OCI-M2 (cell line): Measurements from ENCODE around the gene MRPL20.
"Not testable (repeated sequence)": the region's sequence is repeated elsewhere in the genome, so short reads cannot be mapped to it uniquely, and the experiment has no call there.

Experiments used
- DNase-seq: peaks from one replicate; lab custom pipeline; 2025; ENCODE audit not compliant: unreplicated experiment; lab: John Stamatoyannopoulos, UW

Gene MRPL20

DNA sequence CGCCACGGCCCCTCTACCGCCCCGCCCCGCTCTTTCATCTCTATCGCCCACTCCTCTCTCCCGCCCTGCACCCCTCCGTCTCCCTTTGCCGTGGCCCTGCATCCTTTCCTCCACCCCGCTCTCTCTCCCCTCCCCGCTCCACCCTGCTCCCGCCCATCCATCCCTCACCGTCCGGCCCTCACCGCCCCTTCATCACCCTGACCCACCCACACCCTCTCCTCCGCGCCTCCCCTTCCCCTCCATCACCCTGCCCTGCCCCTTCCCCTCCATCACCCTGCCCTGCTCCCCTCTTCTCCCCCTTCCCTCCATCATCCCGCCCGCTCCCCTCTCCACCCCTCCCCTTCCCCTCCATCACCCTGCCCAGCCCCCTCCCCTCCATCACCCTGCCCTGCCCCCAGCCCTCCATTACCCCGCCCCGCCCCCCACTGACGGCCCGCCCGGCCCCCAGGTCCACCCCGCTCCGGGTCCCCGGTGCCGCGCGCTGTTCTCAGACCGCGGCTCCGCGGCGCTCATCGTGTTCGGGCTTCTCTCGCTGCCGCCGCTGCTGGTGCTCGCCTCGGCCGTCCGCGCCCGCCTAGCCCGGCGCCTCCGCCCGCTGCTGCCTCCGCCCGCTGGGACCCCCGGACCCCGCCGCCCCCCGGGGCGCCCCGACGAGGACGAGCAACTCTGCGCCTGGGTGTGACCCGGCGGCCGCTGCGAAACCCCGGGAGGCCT lies 20.2 kb upstream of the MRPL20 start:
- no peak for DNase-seq

DNA sequence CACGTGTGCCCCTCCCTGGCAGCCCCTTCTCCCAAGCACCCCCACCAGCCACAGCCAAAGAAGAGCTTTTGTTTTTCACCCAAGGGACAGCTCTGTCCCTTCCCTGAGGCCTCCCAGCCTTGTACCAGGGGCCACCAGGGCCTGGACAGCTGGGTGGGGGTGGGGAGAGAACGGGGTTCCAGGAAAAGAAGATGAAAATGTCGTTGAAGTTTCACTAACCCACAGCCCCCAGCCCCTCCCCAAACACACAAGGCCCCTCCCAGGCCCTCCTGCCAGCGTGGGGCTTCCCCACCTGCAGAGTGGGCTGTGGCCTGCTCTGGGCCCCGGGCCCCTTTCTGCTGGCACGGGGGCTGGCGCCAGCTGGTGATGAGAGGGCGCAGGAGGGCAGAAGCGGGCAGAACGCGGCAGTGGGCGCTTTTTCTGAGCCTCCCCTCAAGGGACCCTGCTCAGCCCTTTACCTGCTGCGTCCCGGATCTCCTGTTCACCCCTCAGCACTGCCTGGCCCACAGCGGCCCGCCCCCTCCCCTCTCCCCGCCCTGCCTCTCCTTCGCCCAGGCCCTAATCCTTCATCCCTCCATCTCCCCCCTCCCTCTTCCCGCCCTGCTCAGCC lies 19.5 kb upstream of the MRPL20 start:
- DNase-seq = no peak

DNA sequence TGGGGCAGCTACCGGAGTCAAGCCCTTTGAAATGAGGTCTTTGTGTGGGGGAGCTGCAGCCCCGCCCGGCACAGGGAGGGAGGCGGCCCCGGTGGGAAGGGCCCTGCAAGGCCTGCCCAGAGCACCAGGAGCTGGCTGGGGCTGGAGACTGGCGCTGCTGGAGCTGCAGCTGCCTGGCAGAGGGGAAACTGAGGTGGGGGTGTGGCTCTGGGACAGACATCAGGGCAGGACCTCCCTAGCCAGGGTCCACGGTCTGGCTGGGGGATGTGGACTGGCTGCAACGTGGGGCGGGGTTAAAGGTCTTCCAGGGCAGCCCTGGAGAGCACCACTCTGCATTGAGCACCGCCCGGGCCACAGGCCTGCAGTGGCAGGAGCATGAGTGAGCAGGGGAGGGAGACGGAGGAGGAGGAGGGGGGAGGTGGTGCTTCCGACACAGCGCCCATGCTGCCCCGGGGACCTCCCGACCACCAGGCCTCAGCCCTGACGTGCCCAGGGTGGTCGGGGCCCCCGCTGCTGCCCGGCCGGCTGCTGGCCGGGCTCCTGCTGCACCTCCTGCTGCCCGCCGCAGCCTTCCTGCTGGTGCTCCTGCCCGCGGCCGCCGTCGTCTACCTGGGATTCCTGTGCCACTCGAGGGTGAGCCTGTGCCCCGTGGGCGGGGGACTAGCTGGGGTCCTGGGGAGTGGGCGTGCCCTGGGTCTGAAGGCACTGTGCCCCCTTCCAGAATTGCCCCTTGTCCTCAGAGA lies 18.8 kb upstream of the MRPL20 start:
- DNase-seq = no peak

DNA sequence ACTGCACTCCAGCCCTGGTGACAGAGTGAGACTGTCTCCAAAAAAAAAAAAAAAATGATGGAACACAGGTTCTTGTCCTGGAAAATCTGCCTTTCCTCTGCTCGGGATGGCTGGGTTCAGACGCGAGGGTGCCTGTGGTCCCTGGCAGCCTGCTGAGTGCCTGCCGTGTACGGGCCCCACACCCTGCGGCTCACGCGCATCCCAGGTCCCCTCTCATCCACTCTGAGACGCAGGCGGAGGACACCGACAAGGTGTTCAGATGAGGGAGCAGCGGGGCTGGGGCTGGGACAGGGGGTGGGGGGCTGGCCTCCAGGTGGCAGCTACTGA lies 18.3 kb upstream of the MRPL20 start:
- no peak for DNase-seq

DNA sequence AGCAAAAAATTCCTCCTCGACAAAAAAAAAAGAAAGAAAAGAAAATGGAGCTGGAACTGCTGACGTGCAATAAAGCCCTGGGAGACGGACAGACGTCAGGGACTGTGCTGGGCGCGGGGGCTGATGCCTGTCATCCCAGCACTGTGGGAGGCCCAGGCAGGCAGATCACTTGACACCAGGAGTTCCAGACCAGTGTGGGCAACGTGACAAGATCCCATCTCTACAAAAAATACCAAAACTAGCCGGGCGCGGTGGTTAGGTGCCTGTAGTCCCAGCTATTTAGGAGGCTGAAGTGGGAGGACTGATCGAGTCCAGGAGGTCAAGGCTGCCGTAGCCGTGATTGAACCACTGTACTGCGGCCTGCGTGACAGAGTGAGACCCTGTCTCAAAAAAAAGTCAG lies 17.6 kb upstream of the MRPL20 start:
- no peak for DNase-seq

DNA sequence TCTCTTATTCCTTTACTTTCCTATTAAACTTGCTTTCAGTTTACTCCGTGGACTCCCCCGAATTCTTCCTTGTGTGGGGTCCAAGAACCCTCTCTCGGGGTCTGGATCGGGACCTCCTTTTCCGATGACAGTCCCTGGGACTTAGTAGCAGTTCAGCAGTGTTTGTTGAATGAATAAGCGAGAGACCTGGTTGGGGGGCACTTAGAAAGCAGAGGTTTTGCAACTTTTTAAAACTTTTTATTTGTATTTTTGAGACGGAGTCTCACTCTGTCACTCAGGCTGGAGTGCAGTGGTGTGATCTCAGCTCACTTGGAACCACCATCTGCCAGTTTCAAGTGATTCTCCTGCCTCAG lies 16.1 kb upstream of the MRPL20 start:
- no peak for DNase-seq

DNA sequence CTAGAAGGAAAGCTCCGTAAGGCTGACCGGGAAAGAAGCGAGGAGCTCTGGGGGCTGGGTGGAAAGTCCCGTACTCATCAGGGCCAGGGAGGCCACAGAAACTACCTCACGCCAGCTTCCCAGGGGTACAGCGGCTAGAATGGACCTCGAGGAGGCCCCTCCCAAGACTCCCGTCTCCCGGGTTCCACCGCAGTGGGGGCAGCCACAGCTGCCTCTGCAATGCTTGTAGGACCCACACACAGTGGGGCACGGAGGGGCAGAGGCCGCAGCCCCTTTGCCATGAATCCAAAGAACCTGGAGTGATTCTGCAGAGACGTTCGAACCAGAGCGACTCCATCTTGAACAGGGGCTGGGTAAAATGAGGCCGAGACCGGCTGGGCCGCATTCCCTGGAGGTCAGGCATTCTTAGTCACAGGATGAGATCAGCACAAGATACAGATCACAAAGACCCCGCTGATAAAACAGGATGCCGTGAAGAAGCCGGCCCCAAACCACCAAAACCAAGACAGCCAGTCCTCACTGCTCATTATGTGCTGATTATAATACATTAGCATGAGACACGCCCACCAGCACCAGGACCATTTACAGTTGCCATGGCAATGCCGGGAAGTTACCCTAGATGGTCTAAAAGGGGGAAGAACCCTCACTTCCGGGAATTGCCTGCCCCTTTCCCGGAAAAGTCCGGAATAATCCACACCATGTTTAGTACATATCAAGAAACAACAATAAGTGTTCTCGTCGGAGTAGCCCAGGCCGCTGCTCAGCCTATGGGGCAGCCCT lies 15.6 kb upstream of the MRPL20 start:
- no peak for DNase-seq

DNA sequence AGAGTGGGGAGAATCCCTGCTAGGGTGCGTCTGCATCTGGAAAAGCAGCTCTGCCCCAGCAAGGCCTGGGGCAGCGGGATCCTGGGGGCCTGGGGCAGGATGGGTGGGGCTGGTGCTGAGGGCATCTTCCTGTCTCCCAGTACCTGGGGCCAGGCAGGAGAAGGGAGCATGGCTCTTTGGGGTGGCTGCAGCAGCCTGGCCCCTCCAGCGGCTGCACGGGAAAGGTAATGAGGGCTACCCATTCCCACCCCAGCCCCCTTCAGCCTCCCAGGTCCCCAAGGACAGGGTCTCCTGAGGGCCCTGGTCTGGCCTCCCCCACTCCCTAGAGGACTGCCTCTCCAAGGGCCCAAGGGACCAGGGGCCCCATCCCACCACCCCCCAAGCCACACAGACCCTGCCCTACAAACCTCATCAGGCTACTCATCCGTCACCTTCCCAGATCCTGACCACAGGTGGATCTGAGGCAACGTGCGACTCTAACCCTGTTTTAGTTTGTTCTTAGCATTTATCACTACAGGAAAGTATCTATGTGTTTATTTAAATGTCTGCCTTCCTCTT lies 14.9 kb upstream of the MRPL20 start:
- DNase-seq = no peak

DNA sequence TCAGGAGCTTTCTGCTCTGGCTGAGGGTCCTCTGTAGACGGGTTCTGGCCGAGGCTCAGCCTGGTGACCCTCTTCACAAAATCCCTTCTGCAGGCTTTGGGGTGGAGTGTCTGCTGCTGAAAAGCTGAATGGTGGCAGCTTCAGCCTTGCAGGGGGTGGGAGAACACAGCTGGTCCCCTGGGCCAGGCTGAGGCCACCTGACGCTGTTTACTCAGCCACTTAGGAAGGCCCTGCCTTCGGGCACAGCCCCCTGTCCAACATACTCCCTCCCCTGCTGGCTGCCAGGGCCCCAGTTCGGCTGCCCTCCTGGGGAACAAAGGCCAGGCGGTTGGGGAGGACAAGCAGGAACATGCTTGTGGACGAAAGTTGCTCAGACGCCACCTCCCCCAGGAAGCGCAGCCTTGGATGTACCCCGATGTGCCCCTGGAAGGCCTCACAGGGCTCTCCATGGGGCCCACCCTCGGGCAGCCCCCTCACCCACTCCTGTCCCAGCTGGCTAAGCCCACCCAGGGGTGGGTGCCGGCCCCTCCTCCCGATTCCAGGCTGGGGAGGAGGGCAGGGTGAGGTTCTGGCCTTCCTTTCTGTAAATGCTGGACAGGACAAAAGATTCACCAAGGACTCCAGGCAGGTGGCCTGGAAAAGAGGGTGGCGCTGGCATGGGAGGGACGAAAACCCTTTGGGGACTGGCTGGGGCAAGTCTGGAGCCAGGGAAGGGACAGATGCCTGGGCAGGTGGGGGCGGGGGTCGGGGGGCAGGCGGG lies 14.2 kb upstream of the MRPL20 start, which contains the start of gene ANKRD65:
ANKRD65 (minus strand) TSS at position 130 of the 760 bp plus-strand sequence. CDS start 271 bp downstream, outside the sequence.
- no peak for DNase-seq

DNA sequence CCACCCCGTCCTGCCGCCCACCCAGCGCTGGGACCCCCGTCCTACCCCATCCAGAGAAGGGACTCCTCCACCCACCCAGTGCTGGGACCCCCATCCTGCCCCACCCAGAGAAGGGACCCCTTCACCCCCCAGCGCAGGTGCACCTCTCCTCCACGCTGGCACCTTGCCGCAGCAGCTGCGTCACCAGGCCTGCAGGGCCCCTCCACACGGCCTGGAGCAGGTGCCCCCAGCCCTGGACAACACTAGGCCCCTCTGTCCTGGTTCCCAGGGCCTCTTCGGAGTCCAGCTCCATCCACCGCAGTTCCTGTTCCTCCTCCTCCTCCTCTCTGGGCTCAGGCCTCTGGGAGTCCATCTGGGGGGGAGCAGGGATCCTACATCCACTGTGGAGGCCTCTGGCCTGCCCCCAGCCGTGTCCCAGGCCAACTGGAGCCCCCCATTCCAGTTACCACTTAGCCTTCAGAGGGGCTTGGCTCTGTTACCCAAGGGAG lies 13.6 kb upstream of the MRPL20 start:
- no peak for DNase-seq

DNA sequence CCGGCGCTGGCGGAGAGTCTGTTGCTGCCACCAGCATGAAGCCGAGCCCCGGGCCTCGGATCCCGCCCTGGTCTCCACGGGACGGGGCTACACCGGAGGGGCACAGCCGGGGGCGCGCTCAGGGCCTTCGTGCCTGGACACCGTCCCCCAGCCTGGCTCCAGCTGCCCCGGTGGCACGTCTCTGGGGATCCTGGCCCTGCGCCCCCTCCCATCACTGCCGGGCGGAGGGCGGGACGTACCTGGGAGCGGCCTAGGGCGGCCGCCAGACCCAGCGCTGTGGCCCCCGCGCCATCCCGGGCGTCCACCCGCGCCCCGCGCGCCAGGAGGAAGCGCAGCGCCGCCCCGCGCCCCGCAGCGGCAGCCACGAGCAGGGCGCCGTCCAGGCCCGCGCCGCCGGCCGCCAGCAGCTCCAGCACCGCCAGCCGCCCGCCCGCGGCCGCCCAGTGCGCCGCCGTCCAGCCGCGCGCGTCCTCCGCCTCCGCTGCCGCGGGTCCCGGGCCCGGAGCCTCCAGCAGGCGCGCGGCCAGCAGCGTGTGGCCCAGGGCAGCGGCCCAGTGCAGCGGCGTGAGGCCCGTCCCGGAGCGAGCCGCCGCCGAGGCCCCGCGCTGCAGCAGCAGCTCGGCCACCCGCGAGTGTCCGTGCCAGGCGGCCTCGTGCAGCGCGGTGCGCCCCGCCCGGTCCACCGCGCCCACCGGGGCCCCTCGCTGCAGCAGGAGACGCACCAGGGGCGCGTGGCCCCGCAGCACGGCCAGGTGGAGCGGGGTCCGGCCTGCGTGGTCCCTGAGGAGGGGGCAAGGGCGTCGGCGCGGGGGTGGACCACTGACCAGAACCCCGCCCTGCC lies 12.9 kb upstream of the MRPL20 start:
- no peak for DNase-seq

DNA sequence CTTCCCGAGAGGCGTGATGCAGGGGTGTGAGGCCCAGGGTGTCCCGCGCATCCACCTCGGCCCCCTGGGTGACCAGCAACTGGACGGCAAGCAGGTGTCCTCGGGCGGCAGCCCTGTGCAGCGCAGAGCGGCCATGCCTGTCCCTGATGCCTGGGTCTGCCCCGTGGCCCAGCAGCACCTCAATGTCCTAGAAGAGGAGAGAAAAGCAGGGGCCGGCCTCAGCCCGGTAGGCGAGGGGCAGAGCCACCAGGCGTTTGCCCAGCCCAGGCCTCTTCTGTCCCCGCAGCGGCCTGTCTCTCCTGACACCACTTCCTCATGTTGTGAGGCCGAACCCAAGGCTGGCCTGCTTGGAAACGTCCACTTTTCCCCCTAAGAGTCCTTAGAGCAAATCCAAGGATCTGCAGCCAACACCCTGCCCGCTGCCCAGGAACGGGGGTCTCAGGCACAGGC lies 12.3 kb upstream of the MRPL20 start:
- no peak for DNase-seq

DNA sequence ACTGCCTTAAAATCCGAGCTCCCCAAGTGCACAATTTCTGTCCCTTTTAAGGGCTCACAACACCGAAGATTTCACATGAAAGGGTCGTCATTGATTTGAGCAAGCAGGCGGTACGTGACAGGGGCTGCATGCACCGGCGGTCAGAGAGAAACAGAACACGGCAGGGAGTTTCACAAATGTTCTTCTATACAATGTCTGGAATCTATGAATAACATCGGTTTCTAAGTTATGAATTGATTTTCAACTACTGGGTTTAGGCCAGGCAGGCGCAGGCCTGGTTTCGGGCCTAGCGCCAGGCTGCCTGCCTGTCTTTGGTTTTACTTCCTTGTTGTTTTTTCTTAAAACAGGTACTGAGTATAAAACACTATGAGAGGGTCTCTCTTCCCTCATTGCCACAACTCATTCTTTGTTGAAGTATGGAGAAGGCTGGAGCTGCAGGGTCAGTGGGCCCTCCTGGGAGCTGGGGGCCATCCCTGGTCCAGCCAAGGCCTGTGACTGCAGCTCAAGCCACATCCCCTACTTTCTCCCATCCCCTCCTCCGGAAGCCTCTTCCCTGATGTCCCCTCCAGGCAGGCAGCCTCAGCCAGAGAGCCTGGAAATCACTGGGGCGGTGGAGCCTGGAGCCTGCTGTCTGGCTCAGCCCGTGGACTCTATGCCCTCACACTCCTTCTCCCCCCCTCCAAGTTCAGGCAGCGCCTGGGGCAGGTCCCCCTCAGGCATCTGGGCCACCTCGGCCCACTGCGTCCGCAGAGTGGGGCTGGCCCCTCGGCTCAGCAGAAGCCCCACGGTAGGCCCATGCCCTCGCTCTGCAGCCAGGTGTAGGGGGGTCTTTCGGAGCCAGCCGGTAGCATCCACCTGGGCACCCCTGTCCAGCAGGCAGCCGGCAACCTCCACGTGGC lies 11.6 kb upstream of the MRPL20 start:
- DNase-seq = no peak

DNA sequence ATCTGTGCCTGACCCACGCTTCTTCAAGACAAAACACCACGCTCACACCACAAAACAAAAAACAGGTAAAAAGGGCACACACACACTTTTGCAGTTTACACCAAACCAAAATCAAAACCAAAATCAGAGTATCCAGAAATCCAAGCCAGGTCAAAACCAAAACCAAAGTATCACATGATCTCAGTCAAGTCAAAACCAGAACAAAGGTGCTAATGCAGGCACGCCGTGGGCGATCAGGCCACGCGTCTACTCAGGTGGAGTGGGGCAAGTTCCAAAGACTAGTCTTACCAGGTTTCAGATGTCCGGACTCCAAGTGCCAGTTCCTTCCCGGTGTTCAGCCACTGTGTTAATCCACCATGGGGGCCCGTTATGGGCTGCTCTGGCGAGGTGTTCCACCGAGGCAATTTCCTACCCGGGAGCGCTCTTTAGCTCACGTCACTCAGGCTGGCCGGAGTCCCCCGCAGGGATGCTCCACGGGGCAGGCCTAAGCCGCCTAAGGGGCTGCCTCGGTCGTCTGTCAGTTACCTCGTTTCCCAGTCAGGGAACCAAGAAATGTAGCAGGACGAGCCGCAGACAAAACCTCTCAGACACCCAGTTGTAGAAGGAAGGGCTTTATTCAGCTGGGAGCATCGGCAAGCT lies 10.9 kb upstream of the MRPL20 start:
- not testable (repeated sequence) for DNase-seq

DNA sequence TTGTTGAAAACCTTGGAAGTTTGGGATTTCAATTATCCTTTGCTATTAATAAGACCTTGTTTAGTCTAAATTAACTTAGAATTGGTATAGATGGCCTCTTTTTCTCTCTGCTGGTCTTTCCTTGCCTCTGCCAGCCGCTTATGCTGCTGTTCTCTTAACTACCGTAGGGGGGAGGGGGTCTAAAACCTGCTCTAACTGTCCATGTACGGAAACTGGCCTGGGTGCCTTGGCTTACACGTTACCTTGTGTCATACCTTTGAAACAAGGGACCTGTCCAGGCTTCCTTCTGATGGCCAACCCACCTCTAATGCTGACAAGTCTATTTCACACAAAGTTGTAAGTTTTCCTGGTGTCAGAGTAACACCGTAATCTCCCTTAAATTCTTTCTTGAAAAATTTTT lies 10.3 kb upstream of the MRPL20 start:
- not testable (repeated sequence) for DNase-seq

DNA sequence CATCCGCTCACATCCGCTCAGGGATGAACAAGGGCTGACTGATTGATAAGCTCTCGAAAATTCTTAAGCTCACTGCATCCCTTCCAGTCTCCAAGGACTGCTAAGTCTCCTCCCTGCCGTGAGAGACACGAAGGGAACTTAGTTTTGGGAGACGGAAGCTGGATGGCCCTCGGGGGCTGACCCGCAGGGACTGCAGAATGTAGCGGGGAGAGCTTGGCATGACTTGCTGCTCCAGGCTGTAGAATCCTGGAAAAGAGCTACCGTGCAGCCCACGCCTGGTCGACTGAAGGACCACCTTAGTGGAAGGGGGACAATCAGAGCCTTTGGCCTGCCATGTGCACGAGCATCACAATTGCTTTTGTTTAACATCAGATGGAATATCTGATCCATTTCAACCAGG lies 8.7 kb upstream of the MRPL20 start:
- no peak for DNase-seq

DNA sequence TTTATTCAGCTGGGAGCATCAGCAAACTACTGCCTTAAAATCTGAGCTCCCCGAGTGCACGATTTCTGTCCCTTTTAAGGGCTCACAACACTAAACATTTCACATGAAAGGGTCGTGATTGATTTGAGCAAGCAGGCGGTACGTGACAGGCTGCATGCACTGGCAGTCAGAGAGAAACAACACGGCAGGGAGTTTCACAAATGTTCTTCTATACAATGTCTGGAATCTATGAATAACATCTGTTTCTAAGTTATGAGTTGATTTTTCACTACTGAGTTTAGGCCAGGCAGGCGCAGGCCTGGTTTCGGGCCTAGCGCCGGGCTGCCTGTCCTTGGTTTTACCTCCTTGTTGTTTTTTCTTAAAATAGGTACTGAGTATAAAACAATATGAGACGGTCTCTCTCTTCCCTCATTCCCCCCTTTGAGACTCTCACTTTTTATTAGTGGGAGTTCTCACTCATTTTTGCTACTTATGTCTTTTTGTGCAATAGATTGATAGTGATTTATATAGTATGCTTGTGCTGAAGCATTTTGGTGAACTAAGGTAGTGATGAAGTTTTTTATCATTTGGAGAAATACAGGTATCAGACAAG lies 5.3 kb upstream of the MRPL20 start:
- DNase-seq = not testable (repeated sequence)

DNA sequence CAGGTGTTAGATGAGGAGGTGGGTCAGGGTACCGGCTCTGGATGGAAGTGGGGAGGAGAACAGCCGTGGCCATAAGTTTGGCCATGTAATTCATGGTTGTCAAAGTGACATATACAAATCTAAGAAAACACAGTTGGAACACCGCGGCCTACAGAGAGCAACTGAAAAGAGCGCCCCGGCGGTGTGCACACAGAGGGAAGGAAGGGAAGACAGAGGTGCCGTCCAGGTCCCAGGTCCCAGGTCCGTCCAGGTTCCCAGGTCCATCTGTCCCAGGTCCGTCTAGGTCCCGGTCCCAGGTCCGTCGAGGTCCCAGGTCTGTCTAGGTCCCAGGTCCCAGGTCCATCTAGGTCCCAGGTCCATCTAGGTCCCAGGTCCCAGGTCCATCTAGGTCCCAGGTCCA lies 4.5 kb upstream of the MRPL20 start:
- DNase-seq = no peak
